ENCODE results near the gene CDK6. TPM values are rescaled to one million over a fixed set of nuclear protein-coding genes. Genes with fewer than 3 reads are reported as not detected.

Gene CDK6
- total and polyA plus RNA-seq, 2 experiments from 2014 or later: 7.4 to 23.7 TPM

DNA sequence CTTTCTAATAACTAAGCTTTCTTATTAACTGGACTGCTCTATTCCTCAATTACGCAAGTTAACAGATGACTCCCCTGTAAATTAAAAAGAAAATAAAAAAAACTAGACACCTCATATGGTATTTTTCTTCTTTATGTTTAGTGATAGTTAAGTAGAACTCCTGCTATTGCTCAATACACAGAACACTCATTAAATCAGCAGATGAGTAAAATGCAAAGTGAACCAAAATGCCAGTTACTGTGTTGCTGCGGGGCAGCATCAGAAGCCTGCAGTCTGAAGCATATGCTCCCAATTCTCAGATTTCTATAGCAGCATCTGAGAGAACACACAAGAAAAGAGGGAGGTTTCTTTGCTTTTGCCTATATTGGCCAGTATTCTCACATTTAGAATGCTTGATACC, 28.4 kb downstream of the CDK6 start:
- Mint-ChIP-seq H3K4me1 (peaks cover 35% of the 10 kb centered on the region), H3K4me3 (no peak overlapping the region), H3K36me3 (ENCODE audit: low read depth) (no peaks in the 10 kb centered on the region; the same call in 2 of the 3 replicates), H3K27ac (no peak overlapping the region), H3K9me3 (no peaks in the 10 kb centered on the region), H3K27me3 (ENCODE audit: insufficient read depth, low read depth, poor library complexity) (peaks cover 2% of the 10 kb centered on the region)
- no peaks in the 10 kb centered on the region for H3K27me3 ChIP-seq (ENCODE audit: insufficient read depth)
- H3K36me3 ChIP-seq (ENCODE audit: insufficient read depth): no peaks in the 10 kb centered on the region
- H3K4me2 ChIP-seq: no peak overlapping the region
- no peak overlapping the region for H2AFZ ChIP-seq
- no peaks in the 10 kb centered on the region for H3F3A ChIP-seq (replicated peaks; ENCODE audit: low read depth)
- ATAC-seq (no peak), DNase-seq (ENCODE audit: low spot score) (no peak)
- no peaks in the 10 kb centered on the region; the same call in 1 of the 2 replicates for H3K9me2 ChIP-seq (ENCODE audit: insufficient read depth)
- no peak for TF ChIP-seq CTCF (conservative IDR thresholded peaks at IDR 0.05; ENCODE audit: low read depth in 2 of 2)
- peaks cover 21% of the 10 kb centered on the region for H3K4me1 ChIP-seq (ENCODE audit: insufficient read depth)
- no peaks in the 10 kb centered on the region for H4K20me1 ChIP-seq (replicated peaks; ENCODE audit: insufficient read depth)
- no peak overlapping the region for H3K27ac ChIP-seq (ENCODE audit: low read depth)
- peaks cover 21% of the 10 kb centered on the region for H3K79me2 ChIP-seq (replicated peaks; ENCODE audit: insufficient read depth)
- no peak overlapping the region for H3K4me3 ChIP-seq

- H3K27ac ChIP-seq (ENCODE audit: low read depth): no peak overlapping the region
- no peaks in the 10 kb centered on the region for H3K36me3 ChIP-seq (ENCODE audit: insufficient read depth)
- no peak overlapping the region for H3K4me2 ChIP-seq
- no peaks in the 10 kb centered on the region; the same call in 1 of the 2 replicates for H3K9me2 ChIP-seq (ENCODE audit: insufficient read depth)
- no peak overlapping the region for H2AFZ ChIP-seq
- no peaks in the 10 kb centered on the region for H3F3A ChIP-seq (replicated peaks; ENCODE audit: low read depth)
- H3K4me3 ChIP-seq: no peak overlapping the region
- peaks cover 14% of the 10 kb centered on the region for H3K79me2 ChIP-seq (replicated peaks; ENCODE audit: insufficient read depth)
- ATAC-seq: no peak
- no peak for DNase-seq (ENCODE audit: low spot score)
- peaks cover 19% of the 10 kb centered on the region for H3K4me1 ChIP-seq (ENCODE audit: insufficient read depth)
- Mint-ChIP-seq H3K4me1 (peaks cover 28% of the 10 kb centered on the region), H3K4me3 (no peak overlapping the region), H3K27me3 (ENCODE audit: insufficient read depth, low read depth, poor library complexity) (peaks cover 5% of the 10 kb centered on the region), H3K9me3 (no peaks in the 10 kb centered on the region; the same call in 2 of the 3 replicates), H3K27ac (no peak overlapping the region), H3K36me3 (ENCODE audit: low read depth) (no peaks in the 10 kb centered on the region; the same call in 2 of the 3 replicates)
- H3K27me3 ChIP-seq (ENCODE audit: insufficient read depth): no peaks in the 10 kb centered on the region
- no peak for TF ChIP-seq STAT1 (IDR thresholded peaks at IDR 0.05; ENCODE audit: unreplicated experiment)
- no peak for TF ChIP-seq EZH2 (IDR thresholded peaks at IDR 0.05; ENCODE audit: low read depth, unreplicated experiment)
- no peak for TF ChIP-seq ZNF114 (CRISPR knock-in tag; IDR thresholded peaks at IDR 0.05)
- no peak for TF ChIP-seq CREB1 (CRISPR knock-in tag; IDR thresholded peaks at IDR 0.05; ENCODE audit: low read depth)
- TF ChIP-seq EZH2phosphoT487 (IDR thresholded peaks at IDR 0.05; ENCODE audit: unreplicated experiment): no peak
- no peak for TF ChIP-seq ZNF331 (CRISPR knock-in tag; IDR thresholded peaks at IDR 0.05; ENCODE audit: low read depth)
- no peaks in the 10 kb centered on the region for H4K20me1 ChIP-seq (replicated peaks; ENCODE audit: insufficient read depth)
These were observed 29.9 kb downstream of the CDK6 start for GRCh38 chr7:92806496-92806895.

GRCh38 chr7:92802406-92802805, 34.0 kb downstream of the CDK6 start:
- Mint-ChIP-seq H3K4me3 (no peak overlapping the region), H3K27ac (no peak overlapping the region), H3K36me3 (ENCODE audit: low read depth) (no peaks in the 10 kb centered on the region), H3K27me3 (ENCODE audit: insufficient read depth, low read depth, poor library complexity) (peaks cover 2% of the 10 kb centered on the region), H3K4me1 (no peaks in the 10 kb centered on the region), H3K9me3 (no peaks in the 10 kb centered on the region; the same call in 2 of the 3 replicates)
- DNase-seq (ENCODE audit: low spot score) (no peak), ATAC-seq (no peak)
- H3K4me1 ChIP-seq (ENCODE audit: insufficient read depth): peaks cover 12% of the 10 kb centered on the region; the same call in 1 of the 2 replicates
- H3K4me2 ChIP-seq: no peak overlapping the region
- H3K9me2 ChIP-seq (ENCODE audit: insufficient read depth): peaks cover 11% of the 10 kb centered on the region
- no peak overlapping the region for H3K27ac ChIP-seq (ENCODE audit: low read depth)
- no peaks in the 10 kb centered on the region for H3K36me3 ChIP-seq (ENCODE audit: insufficient read depth)
- no peaks in the 10 kb centered on the region for H3K27me3 ChIP-seq (ENCODE audit: insufficient read depth)
- H4K20me1 ChIP-seq (replicated peaks; ENCODE audit: insufficient read depth): no peaks in the 10 kb centered on the region
- H3K79me2 ChIP-seq (replicated peaks; ENCODE audit: insufficient read depth): peaks cover 3% of the 10 kb centered on the region; the same call in 1 of the 2 replicates
- H3F3A ChIP-seq (replicated peaks; ENCODE audit: low read depth): no peaks in the 10 kb centered on the region
- no peak overlapping the region for H2AFZ ChIP-seq
- no peak overlapping the region for H3K4me3 ChIP-seq
- TF ChIP-seq ZNF331 (CRISPR knock-in tag; IDR thresholded peaks at IDR 0.05; ENCODE audit: low read depth): no peak
- TF ChIP-seq EZH2 (IDR thresholded peaks at IDR 0.05; ENCODE audit: low read depth, unreplicated experiment): no peak
- no peak for TF ChIP-seq JUNB (IDR thresholded peaks at IDR 0.05; ENCODE audit: unreplicated experiment)
- TF ChIP-seq EZH2phosphoT487 (IDR thresholded peaks at IDR 0.05; ENCODE audit: unreplicated experiment): no peak
- TF ChIP-seq ZNF462 (CRISPR knock-in tag; IDR thresholded peaks at IDR 0.05): no peak
- no peak for TF ChIP-seq CREB1 (CRISPR knock-in tag; IDR thresholded peaks at IDR 0.05; ENCODE audit: low read depth)
